ENCODE measurements around the gene MSLN.
"Not testable (repeated sequence)": the region's sequence is repeated elsewhere in the genome, so short reads cannot be mapped to it uniquely, and the experiment has no call there.

DNA sequence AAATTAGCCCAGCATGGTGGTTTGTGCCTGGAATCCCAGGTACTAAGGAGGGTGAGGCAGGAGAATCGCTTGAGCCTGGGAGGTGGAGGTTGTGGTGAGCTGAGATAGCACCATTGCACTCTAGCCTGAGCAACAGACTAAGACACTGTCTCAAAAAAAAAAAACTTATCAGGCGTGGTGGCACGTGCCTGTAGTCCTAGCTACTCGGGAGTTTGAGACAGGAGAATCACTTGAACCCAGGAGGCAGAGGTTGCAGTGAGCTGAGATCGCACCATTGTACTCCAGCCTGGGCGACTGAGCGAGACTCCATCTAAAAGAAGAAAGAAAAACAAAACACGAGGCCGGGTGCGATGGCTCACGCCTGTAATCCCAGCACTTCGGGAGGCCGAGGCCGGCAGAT is 17.6 kb upstream of the MSLN start:
- TF ChIP-seq, protein P1, sequence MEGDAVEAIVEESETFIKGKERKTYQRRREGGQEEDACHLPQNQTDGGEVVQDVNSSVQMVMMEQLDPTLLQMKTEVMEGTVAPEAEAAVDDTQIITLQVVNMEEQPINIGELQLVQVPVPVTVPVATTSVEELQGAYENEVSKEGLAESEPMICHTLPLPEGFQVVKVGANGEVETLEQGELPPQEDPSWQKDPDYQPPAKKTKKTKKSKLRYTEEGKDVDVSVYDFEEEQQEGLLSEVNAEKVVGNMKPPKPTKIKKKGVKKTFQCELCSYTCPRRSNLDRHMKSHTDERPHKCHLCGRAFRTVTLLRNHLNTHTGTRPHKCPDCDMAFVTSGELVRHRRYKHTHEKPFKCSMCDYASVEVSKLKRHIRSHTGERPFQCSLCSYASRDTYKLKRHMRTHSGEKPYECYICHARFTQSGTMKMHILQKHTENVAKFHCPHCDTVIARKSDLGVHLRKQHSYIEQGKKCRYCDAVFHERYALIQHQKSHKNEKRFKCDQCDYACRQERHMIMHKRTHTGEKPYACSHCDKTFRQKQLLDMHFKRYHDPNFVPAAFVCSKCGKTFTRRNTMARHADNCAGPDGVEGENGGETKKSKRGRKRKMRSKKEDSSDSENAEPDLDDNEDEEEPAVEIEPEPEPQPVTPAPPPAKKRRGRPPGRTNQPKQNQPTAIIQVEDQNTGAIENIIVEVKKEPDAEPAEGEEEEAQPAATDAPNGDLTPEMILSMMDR (IDR thresholded peaks at IDR 0.05): not testable (repeated sequence)
- TF ChIP-seq EP300, POLR2A (IDR thresholded peaks at IDR 0.05): not testable (repeated sequence)

All from tibial nerve (tissue), 4 donors.